Right renal pelvis (tissue), 4 donors: ENCODE results near the gene CRABP1. TPM values are rescaled to one million over a fixed set of nuclear protein-coding genes. Genes with fewer than 3 reads are reported as not detected.

Experiments
- DNase-seq, 4 donors: peaks; one replicate each; pipeline ENCODE4 v3.0.0-alpha.2; 2013; ENCODE audit warnings: low read depth in 4 of 4, low spot score in 3 of 4, missing footprints in 1 of 4
- polyA plus RNA-seq, 4 donors: library from polyadenylated mRNA; unstranded; fragments of 120-200 nt; gene quantifications; one replicate each; pipeline ENCODE4 v1.2.1, GENCODE V29; 2013; ENCODE audit not compliant: insufficient read length in 4 of 4

Gene CRABP1
- polyA plus RNA-seq, 4 donors: 57.5 to 72.9 (median 60.6) TPM

DNA sequence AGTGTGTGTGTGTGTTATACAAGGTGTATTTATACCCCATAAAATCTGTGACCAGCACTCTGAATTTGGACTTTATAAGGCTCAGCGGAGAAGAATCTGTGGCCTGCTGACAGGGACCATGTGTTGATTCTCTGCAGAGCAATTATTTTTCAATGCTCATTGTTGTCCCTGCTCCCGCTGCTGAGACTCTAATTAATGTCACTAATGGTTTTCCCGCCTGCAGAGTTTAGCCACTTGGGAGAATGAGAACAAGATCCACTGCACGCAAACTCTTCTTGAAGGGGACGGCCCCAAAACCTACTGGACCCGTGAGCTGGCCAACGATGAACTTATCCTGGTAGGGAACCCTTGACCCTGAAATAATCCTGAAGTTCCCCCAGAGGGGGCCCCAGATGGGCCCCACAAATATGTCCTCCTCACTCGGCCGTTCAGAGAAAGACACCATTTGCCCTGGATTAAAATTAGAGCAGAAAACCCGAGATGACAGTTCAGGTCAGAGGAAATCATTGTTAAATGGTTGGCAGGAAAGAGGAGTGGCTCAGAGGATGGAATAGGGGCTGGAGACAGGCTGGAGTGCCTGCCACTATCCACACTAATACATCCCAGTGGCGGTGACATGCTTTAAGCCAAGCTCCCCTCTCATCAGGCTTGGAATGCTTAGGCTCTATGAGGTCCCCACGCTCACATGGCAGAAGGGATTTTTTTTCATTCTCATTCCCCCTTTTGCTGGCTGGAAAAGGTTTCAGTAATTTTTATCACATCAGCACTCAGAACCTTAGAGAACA is 3.3 kb downstream of the CRABP1 start:
- no peak for DNase-seq

DNA sequence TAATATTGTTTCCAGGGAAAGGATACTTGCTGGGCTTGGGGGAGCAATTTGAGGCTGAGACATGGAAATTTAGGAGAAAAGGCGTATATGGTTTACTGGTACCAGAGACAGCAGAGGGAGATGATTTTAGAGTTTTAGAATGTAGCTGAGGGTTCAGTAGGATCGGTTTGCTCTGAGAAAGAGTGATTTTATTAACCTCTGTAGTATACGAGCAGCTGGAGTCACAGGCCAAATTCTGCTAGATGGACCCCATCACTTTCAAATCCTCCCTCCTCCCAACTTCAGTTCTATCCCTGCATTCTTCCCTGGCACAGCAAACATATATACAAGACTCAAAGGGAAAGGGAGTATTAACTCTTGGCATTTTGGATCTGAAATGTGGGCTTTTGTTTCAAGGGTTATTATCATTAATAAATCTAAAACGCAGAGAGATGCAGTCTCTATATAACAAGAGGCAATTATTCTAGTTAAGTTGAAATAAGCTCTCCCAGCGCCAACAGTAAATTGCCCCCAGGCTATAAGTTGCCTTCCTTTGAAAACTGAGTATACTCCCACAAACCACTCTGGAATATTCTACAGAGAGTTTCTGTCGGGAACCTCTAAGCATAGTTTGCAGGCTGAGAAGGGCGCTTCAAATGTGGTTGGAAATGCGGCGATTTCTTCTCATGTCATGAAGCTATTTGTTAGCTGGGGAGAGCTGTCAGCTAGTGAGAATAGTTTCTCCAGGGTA is 5.4 kb downstream of the CRABP1 start:
- DNase-seq: no peak

DNA sequence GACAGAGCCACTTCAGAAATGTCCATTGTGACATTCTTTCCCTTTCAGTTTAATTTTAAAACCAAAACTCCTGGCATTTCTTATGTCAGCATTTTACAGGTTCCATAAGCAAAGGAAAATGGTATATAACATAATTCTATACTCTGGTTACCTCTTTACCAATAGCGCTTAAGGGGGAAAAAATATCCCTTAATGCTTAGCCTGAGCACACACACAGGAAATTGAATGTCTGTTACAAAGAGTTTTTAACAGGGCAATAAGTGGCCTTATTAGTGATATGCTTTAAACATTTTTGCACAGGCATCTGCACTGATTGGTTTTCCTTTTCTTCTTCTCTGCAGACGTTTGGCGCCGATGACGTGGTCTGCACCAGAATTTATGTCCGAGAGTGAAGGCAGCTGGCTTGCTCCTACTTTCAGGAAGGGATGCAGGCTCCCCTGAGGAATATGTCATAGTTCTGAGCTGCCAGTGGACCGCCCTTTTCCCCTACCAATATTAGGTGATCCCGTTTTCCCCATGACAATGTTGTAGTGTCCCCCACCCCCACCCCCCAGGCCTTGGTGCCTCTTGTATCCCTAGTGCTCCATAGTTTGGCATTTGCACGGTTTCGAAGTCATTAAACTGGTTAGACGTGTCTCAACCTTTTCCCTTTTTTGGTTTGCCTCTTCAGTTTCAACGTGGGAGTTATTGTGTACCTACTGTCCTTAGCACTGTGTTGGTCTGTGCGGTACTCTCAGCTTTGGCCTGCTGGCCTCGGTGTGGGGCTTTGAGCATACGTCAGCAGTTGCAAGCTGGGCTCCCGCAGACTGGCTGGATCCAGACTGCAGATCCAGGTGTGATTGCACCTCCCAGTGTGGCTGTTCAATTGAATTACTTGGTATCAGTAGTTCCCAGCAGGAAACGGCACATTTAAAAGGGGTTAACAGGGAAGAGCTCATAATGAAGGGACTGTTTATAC is 7.7 kb downstream of the CRABP1 start:
- no peak for DNase-seq

DNA sequence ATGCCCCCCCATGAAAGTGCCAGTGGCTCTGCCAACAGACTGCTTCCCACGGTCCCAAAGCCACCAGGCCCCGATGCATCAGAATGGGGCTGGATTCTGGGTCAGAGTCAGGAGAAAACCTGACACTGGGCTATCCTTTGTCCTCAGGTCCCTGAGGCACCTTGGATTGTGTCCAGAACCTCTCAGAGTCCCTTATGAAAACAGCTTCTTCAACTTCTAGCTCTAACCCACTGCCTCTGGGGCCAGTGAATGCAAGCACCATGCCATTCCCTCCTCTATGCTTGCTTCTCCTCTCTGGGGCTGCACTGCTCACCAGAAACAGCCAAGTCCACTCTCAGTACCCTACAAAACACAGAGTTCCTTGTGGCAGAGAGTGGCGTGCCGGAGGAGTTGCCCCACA is 9.9 kb downstream of the CRABP1 start:
- no peak for DNase-seq

DNA sequence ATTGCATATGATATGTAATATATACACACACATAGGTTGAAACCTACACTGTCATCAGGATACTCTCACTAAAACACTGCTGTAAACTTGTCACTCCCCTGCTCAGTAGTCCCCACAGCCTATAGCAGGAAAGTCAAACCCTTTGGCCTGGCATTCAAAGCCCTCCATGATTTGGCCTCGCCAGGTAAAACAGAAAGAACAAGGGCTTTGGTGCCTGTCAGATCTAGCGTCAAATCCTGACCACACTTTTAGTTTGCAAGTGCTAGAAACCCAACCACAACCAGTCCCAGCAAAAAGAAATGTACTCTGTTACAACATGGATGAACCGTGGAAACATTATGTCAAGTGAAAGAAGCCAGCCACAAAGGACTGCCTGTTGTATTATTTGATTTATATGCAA is 11.4 kb downstream of the CRABP1 start:
- DNase-seq: no peak

DNA sequence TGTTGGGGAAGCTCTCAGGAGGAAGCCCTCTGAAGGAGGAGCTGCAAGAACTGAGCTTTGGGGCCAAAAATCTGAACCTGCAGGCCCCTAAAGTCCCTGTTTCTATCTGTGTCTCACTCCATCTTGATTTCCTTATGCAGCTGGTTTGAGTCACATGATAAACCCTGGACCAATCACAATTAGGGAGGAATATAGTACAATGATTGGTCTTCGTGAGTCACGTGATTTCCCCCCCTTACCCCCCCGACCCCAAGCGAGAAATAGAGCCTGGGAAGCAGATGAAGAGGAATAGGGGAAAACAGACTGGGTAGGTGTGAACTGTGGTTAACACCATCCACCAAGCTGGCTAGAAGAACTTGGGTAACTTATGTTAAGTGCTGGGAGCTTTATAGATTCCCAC is 12.9 kb downstream of the CRABP1 start:
- DNase-seq: no peak

DNA sequence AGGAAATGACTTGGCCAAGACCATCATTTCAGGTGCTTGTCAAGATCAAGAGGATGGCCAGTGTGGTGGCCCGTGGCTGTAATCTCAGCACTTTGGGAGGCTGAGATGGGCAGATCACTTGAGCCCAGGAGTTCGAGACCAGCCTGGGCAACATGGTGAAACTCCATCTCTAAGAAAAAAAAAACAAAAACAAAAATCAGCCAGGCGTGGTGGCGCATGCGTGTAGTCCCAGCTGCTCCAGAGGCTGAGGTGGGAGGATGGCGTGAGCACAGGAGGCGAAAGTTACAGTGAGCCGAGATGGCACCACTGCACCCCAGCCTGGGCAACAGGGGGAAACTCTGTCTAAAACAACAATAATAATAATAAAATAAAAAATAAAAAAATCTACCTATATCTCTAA is 15.0 kb downstream of the CRABP1 start:
- no peak for DNase-seq

DNA sequence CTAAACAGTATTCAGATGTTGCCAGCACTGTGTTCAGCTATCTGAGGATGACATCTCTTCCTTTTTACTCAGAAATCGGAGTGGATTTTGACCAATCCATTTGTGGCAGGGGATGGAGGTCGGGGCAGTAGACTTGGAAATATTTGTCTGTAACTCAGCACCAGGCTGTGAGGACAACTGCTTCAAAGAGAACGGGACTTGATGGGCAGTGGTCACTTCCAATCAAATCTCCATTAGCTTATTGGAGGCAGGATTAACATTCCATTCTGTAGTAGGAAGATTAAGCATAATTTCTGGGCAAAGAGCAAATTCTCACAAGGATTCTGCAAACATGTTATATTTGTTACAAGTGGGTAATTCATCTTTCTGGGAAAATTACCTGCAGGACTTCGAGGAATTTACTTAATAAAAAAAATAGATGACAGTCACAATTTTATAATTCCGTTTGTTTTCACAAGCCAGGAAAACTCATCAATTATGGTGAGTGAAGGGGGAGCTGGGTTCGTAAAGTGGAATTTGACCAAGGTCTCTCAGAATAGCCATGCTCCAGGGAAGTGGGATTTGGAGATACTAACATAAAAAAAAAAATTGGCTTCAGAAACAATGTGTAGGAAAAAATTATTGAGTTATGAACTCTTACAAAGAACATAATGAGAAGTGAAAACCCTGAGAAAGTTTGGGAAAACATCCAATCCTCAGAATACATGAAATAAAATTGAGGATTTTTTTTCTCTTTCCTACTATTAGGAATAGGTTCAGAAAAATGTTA is 18.1 kb downstream of the CRABP1 start:
- DNase-seq: no peak

DNA sequence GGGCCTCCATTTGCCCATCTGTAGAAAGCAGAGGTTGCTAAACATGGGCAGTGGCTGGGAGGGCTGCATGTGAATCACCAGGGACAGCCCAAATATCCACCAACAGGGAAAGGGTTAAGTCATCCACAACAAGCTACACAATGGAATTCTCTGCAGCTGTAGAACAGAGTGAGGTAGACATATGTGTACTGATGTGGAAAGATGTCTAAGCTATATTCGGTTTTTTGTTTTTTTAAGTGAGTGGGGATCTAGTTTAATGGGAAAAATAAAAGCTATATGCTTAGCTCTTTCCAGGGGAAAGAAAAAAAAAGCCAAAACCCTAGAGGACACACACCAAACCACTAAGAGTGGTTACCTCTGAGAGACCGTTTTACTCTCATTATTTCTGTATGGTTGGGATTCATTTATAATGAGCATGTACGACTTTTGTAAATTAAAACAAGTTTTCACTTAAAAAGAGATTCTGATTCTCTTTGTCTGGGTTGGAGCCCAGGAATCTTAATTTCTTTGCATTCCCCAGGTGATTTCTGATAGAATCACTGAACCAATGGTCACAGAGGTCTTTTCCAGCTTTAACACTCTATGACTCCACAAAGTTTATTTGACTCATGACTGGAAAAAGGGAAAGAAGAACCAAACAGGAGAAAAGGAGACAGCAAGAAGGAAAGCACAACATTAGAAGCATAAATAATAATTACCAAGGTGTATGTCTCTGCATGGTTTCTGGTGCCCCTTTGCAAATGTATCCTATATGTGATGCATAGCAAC is 19.1 kb downstream of the CRABP1 start:
- DNase-seq: no peak

DNA sequence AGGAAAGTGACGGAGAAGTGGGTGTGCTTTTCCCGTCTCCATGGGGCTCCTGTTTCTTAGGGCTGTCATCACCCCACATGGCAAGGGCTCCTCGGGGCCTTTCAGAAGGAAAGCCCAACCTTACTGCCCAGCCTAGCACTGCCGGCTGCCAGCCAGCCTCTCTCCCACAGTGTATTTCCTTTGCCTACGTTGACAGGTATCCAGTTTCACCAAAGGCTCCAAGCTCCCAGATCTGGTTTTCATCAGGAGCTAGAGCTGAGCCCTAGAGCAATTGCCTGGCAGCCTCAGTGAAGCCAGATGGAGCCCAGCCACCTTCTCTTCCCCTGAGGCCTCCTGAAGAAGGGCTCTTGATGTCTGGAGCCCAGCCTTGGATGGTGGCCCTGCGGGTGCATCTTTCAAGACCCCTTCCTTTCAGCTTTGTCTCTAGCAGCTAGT is 20.2 kb downstream of the CRABP1 start:
- no peak for DNase-seq

DNA sequence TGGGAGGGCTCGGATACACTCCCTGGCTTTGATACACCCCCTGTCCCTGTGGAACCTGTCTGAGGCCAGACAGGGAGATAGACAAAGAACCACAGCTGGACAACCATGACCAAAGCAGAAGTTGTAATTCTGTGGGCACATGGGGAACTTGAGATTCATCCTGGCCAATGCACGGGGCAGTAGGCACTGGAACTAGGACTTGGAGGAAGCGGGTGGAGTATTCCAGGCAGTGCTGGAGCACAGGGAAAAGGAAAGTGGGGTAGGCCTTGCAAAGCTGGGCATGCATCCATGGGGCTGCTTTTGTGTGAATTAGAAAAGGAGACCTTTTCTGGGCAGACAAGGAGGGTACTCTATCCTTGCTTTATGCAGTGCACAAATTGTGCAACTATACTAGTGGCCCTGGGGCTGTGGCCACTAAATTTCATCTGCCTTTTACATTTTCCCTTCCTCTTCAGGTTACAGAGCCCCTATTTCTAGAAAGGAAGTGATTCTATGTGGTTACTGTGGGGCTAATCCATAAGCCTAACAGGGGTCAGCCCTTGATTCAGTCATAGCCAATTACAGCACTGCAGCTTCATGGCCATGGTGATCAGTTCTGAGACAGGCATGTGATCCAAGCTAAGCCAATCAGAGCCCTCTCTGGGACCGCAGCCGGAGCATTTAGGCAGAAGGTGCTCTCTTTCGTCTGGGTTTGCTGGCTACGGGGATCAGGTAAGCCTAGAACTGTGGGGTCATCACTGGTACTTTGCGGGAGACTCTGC is 21.0 kb downstream of the CRABP1 start:
- no peak for DNase-seq

DNA sequence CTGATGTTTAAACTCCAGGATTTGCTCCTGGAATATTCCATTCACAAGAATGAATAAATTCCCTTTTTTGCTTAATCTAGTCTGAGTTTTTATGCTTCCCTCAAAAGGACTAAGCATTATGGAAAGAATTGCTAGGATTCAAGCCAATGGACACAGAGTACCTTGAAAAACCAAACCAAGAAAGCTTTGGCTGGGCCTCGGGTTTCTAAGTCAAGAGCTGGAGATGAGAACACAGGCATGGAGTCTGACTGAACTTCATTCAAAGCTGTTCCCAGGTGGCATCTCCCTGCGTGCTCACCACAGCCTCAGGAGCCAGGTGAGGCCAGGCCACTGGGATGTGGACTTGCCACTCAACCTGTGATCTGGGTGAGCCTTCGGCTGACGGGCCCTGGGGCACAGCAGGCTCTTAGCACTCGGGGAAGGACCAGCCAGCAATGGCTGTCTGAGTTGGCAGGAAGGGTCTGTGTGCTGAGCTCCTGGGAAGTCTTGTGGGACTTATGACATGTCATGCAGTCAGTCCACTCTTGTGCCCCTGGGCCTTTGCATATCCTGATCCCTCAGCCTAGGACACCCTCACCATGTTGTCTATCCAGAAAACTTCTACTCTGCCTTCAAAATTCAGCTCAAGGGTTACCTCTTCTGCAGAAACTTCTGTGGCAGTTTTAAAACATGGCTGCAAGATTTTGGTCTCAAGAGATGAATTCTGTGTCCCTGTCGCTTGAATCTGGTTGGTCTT is 21.8 kb downstream of the CRABP1 start:
- DNase-seq: no peak

DNA sequence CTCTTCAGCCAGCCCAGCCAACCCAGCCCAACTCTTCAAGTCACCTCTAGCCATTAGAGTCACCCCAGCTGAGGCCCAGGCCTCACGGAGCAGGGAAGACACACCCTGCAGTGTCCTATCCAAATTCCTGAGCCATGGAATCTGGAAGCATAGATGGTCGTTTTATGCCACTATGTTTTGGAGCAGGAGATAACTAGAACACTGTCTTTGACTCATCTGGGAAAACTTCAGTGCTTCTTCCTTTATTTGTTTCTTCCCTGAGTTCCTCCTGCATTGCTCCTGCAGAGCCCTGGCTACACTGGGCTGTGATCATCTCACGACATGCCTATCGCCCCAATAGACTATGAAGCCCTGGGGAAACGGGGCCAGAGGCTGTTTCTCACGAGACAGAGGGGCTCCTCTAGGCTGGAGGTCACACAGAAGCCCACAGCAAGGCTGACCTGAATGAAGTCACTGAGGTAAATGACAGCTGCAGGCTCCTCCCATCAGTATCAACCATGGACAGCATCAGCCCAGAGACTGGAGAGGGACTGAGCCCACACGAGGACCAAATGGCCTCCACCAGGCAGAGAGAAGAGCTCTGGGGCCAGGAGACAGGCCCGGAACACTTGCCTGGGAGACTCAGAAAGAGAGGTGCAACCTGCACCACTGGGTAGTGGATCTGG is 22.7 kb downstream of the CRABP1 start:
- no peak for DNase-seq

DNA sequence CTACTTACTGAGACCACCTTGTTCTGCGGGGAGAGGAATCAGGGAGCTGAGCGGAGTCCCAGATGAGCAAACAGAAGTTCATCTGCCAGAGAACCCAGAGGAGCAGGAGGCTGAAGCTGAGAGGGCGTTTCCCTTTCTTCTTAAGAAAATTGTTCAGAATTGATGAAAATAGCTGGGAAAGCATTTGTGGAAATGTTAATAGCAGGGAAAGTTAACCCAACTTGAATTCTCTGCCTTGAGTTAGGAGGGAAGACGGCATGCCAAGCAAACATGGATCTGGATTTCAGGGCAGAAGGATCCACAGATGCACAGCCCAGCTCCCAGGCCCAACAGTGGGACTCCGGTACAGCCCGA is 23.2 kb downstream of the CRABP1 start:
- DNase-seq: no peak

DNA sequence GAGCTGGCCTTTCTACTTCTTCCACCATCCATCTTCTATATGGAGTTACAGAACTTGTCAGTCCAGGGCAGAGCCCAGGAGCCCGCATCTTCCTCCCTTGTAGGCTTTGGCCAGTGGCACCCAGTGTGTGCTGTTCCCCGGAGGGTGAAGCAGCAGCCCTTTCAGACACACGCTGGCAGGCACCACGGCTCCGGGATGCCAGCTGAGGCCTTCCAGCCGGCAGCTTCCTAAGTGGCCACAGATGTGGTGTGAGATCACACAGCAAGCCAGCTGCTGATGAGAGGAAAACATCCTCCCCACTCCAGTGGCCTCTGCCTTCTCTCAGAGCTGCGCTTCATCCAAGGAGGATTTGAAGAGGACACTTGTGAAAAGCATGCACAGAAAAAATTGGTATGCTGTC is 24.1 kb downstream of the CRABP1 start:
- DNase-seq: no peak

DNA sequence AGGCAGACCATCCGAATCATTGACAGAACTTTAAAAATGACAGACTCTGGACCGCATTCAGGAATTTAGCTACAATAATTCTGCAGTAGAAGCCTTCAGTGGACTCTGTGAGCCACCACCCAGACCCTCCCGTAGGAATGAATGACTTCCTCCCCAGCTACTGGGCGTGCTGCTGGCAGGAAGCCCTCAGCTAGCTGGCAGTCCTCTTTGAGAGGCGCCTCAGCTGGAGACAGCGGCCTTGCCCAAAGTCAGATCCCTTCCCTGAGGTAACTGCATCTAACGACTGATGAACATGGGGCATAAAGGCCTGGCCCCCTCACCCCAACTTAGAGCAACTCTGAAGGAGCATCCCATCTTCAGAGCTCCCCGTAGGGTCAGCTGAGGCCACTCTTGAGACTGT is 25.8 kb downstream of the CRABP1 start:
- DNase-seq: no peak

DNA sequence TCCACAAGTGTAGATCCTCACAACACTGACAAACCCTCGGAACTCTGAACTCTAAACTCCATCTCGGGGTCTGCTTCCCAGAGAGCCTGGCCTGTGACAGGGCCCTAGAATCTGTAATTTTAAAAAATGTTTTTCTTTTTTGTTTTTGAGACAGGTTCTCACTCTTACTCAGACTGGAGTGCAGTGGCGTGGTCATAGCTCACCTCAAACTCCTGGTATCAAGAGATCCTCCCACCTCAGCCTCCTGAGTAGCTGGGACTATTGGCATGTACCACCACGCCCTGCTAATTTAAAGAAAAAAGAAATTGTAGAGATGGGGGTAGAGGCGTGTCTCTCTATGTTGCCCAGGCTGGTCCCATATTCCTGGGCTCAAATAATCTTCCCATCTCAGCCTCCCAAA is 26.2 kb downstream of the CRABP1 start:
- no peak for DNase-seq

DNA sequence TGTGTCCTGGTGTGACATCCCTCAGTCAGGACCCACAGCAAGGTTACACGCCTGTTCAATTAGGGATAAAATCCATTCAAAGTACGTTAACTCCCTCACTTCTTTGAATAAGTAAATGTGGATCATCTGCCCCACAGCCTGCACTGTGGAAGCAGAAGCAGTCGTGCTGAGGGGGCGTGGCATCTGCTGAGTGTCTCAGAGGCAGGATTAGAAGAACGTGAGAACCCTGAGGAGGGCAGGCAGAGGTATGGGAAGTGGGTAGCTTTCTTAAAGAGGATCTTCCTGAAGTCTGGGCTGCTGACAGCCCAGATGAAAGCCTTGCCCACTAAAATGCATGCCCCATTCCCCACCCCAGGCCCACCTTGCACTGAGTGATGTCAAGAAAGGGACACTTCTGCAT is 28.5 kb downstream of the CRABP1 start:
- DNase-seq: no peak
